Measurements from ENCODE around the gene EPHB4. TPM values are rescaled to one million over a fixed set of nuclear protein-coding genes. Genes with fewer than 3 reads are reported as not detected.

The EPHB4 gene
- total and polyA plus RNA-seq, 2 of the 8 experiments (the other 6 are each of a cell fraction or from before 2014, with no cell fraction given) = 85.0 to 113 TPM

- no peak overlapping the region for H3K18ac ChIP-seq (ENCODE audit: extremely low read depth, low read length)
- no peaks in the 10 kb centered on the region for H3K27me3 ChIP-seq (replicated peaks in 1 of 4; ENCODE audit: control insufficient read depth in 3 of 4, extremely low read depth in 1 of 4, insufficient read depth in 3 of 4, low read length in 3 of 4)
- no peak overlapping the region for H2AK5ac ChIP-seq (ENCODE audit: low read depth, low read length)
- H3K4me2 ChIP-seq (ENCODE audit: insufficient read depth in 1 of 2, low read depth in 2 of 2, low read length in 2 of 2) = no peak overlapping the region
- no peak overlapping the region for H3K27ac ChIP-seq (ENCODE audit: low read depth, low read length)
- no peak for TF ChIP-seq BRCA1 (IDR thresholded peaks at IDR 0.05; ENCODE audit: low read depth, low read length)
- TF ChIP-seq CEBPB (IDR thresholded peaks at IDR 0.05; ENCODE audit: low read depth, low read length) = no peak
- no peak for TF ChIP-seq CBX8 (IDR thresholded peaks at IDR 0.05; ENCODE audit: borderline replicate concordance, low read depth, low read length)
- TF ChIP-seq HDAC6 (IDR thresholded peaks at IDR 0.05; ENCODE audit: low read depth, low read length) = no peak
- no peak for TF ChIP-seq POU5F1 (IDR thresholded peaks at IDR 0.05; ENCODE audit: low read depth, low read length)
- no peak for TF ChIP-seq TBP (IDR thresholded peaks at IDR 0.05; ENCODE audit: low read depth, low read length)
- TF ChIP-seq ATF3 (IDR thresholded peaks at IDR 0.05; ENCODE audit: insufficient read depth, low read depth, low read length) = no peak
- TF ChIP-seq TAF1 (IDR thresholded peaks at IDR 0.05; ENCODE audit: low read depth, low read length) = no peak
- TF ChIP-seq NANOG (IDR thresholded peaks at IDR 0.05; ENCODE audit: insufficient read depth, low read depth, low read length, poor library complexity, severe bottlenecking) = no peak
- no peak for TF ChIP-seq CTCF (IDR thresholded peaks at IDR 0.05; ENCODE audit: control extremely low read depth in 1 of 3, insufficient read depth in 1 of 3, low read depth in 1 of 3, low read length in 3 of 3)
- H4K8ac ChIP-seq (ENCODE audit: extremely low read depth, insufficient read depth, low read length) = peak overlapping the region; percentile 82
- H3K4me1 ChIP-seq (replicated peaks in 1 of 4; ENCODE audit: control insufficient read depth in 3 of 4, insufficient read depth in 4 of 4, low read length in 3 of 4) = peaks cover 0 to 11% (median 7%) of the 10 kb centered on the region in 4 experiments; a peak in 6 of 7 replicates
- no peak overlapping the region for H2BK15ac ChIP-seq (ENCODE audit: low read length)
- H4K91ac ChIP-seq (replicated peaks; ENCODE audit: insufficient read length, low read length) = no peak overlapping the region
- WGBS, 2 experiments (ENCODE audit: extremely low coverage in 1 of 2, insufficient coverage in 1 of 2, insufficient read length in 1 of 2, insufficient replicate concordance in 2 of 2, low coverage in 1 of 2, low lambda C conversion rate in 2 of 2, missing lambda C conversion rate in 1 of 2) = 98% methylated on average over 31 of the region's 31 CpGs; no CpG with 5 or more reads in 1 of the 2 experiments
- FAIRE-seq = no peak
- H2BK5ac ChIP-seq (ENCODE audit: low read depth, low read length) = 0 out of 2 replicates have a peak overlapping the region, but pooled peaks have one; percentile 8
- no peak overlapping the region for H2BK12ac ChIP-seq (ENCODE audit: low read depth, low read length)
- DNase-seq (ENCODE audit: low read depth in 1 of 2, low spot score in 2 of 2) = no peak
- H3K56ac ChIP-seq (replicated peaks; ENCODE audit: insufficient read length, low read depth, low read length) = no peak overlapping the region
- no peak overlapping the region for H2AFZ ChIP-seq (ENCODE audit: low read length)
- H3K36me3 ChIP-seq (ENCODE audit: control insufficient read depth in 2 of 4, insufficient read depth in 4 of 4, low read length in 3 of 4) = peaks cover 23 to 52% (median 44%) of the 10 kb centered on the region in 4 experiments; a peak in 7 of 8 replicates
- H3K79me2 ChIP-seq (ENCODE audit: control insufficient read depth in 1 of 2, insufficient read depth in 2 of 2, low read length in 2 of 2) = peaks cover 7 to 38% of the 10 kb centered on the region in 2 experiments
- H4K5ac ChIP-seq (ENCODE audit: insufficient read length, low read depth, low read length) = no peak overlapping the region
- H3K79me1 ChIP-seq (ENCODE audit: low read depth, low read length) = peaks cover 5% of the 10 kb centered on the region; the same call in 1 of the 2 replicates
- H3K9me3 ChIP-seq (ENCODE audit: insufficient read depth in 2 of 2, low read depth in 1 of 2, low read length in 1 of 2) = no peaks in the 10 kb centered on the region
- no peak overlapping the region for H3K4me3 ChIP-seq (ENCODE audit: extremely low read depth in 1 of 4, insufficient read depth in 2 of 4, low read depth in 3 of 4, low read length in 4 of 4)
- H2BK120ac ChIP-seq (replicated peaks; ENCODE audit: low read depth, low read length) = no peak overlapping the region
- peaks cover 15% of the 10 kb centered on the region; the same call in 1 of the 2 replicates for H3K23me2 ChIP-seq (ENCODE audit: low read depth, low read length)
- no peak overlapping the region for H3K14ac ChIP-seq (ENCODE audit: insufficient read length)
- H3K9ac ChIP-seq (replicated peaks in 1 of 4; ENCODE audit: extremely low read depth in 1 of 4, low read depth in 3 of 4, low read length in 3 of 4) = no peak overlapping the region
- H2BK20ac ChIP-seq (ENCODE audit: low read length) = no peak overlapping the region
- H3K4ac ChIP-seq (replicated peaks; ENCODE audit: insufficient read length, low read depth, low read length) = no peak overlapping the region
- no peak overlapping the region for H3K23ac ChIP-seq (ENCODE audit: insufficient read length)
- ChIA-PET POLR2A (ENCODE audit: partially characterized antibody) (interaction anchor here (1.2 to 6.5 kb wide), 3 partner anchors 14 to 51 kb away, joined by 4 to 76 read pairs (median 8); partner anchors contain the start of gene SRRT), CTCF (ENCODE audit: partially characterized antibody) (interaction anchor here (0.6 to 5.2 kb wide), 8 partner anchors 12 to 1933 kb away, joined by 3 to 48 read pairs (median 4); partner anchors contain the start of genes POP7 and SLC12A9)
- H4K20me1 ChIP-seq (replicated peaks in 1 of 2; ENCODE audit: control insufficient read depth in 1 of 2, insufficient read depth in 2 of 2, low read length in 2 of 2) = peaks cover 14 to 25% of the 10 kb centered on the region in 2 experiments
These were observed 3.8 kb downstream of the EPHB4 start for GRCh38 chr7:100823534-100823933.

Data from H1 (cell line).